NCI-H146 treated with DMSO at 0.1 percent for 48 hours (cell line): ENCODE results near the gene PROX1.
"Not testable (repeated sequence)": the region's sequence is repeated elsewhere in the genome, so short reads cannot be mapped to it uniquely, and the experiment has no call there.

ENCODE experiments used
- DNase-seq: peaks from one replicate; lab custom pipeline; 2025; ENCODE audit not compliant: unreplicated experiment; lab: John Stamatoyannopoulos, UW

The PROX1 gene

DNA sequence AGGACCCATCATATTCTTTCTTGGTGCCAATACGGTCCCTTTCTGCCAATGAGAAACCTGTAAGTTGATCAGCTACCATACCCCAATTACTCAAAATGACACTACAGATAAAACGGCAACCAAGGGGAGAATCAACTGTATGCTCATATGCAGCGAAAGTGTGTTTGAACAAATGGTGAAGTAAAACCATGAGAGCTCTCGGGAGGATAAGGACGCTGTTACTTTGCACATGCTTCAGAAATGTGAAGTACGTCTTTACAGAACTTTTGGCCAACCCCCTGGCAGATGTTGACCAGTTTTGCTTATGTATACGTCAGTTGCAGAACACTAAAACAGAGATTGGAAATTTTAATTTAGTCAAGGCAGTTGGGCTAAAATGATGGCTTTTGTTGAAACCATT, 79.6 kb downstream of the PROX1 start:
- DNase-seq: no peak

DNA sequence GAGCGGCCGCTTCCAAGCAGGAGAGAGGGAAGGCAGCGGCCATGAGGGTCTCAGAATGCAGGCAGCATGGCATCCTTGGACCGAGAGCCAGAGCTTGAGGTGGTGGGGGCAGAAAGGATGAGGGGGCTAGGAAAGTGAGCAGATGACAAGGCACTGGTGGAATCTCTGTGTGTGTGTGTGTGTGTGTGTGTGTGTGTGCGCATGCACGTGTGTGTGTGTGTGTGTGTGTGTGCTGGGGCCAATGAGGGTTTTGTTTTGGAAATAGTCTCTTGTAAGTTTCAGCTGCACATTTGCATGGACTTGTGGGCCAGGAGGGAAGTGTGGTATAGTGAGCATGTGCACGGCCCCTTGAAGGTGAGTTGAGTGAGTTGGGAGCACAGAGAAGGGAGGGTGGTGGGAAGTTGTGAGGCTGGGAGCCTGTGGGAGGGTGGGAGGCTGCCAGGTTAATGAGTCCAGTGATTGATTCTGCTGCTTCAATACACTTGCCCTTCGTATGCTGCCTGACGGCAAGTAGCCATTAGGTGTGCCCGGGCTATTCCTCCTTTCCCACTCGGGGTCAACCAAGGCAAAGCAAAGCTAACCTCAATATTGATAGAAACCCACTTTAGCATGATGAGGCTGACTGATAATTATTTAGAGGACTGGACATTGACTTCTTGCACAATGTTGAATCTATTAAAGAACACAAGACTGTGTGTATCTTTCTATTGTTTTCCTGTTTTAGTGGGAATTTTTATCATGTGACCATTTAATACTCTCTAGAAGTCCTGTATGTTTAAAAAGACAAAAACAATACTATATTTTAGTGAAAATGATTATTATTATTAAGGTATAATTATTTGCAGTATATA, 80.3 kb downstream of the PROX1 start:
- no peak for DNase-seq

DNA sequence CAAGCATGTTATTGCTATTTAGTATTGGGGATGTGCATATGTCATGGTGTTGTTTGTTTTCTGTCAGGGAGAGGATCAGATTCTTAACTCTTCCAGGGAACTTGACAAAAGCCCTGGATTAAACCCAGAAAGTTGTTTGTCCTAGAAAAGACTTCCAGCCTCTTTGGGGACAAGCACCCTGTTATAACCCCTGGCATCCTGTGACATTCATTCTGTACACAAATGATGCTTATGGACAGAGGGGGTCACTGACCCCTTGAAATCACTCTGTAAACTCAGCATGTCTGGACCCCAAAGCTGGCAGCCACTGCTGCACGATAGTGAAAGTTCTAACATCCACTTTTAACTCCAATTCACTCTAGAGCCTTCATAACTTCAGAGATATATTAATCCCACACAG, 81.2 kb downstream of the PROX1 start:
- DNase-seq: no peak

DNA sequence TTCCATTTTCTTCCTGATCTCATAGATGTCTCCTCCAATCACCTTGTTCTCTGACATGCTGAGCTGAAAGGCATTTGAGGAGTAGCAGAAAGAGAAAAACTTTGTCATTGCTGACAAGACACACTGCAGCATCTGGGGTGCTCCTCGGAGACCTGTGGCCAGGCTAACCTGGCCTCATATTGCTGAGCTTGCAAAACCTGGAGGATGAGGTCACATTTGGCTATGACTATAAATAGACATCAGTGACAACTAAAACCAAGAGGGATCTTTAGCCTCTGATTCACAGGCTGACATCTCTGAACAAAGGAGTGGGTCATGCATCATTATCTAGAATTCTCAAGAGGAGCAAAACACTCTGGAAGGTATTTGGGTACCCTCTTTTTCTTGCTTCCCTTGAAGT, 83.7 kb downstream of the PROX1 start:
- no peak for DNase-seq

DNA sequence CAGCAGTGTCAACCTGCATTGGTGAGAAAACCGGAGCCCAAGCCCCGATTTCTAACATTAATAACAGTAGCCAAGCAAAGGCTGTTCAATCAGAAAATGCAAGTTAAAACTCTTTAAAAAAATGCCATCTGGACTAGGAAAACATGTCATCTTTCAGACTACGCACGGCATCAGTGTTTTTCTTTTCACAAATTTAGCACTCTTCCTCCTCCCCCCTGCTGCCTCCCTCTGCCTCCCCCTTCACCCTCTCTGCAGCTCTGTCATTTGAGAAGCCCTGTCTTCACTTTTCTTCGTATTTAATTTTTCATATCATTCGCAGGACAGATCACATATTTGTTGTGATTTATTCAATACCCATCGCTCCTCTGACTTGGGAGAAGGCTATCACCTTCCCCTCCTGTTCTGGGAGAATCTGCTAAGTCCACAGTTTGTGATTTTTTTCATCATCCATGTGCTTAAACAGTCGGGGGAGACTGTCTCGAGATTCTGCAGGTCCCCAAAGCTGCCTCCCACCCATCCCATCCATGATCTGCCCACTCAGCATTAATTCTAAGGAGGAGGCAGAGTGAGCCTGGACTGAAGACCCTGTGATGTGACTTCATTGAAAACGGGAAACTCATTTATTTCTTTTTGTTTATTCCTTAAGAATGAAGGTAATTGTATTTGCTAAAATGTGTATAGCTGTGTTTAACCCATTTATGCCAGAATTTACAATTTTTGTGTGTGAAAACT, 84.8 kb downstream of the PROX1 start:
- no peak for DNase-seq

DNA sequence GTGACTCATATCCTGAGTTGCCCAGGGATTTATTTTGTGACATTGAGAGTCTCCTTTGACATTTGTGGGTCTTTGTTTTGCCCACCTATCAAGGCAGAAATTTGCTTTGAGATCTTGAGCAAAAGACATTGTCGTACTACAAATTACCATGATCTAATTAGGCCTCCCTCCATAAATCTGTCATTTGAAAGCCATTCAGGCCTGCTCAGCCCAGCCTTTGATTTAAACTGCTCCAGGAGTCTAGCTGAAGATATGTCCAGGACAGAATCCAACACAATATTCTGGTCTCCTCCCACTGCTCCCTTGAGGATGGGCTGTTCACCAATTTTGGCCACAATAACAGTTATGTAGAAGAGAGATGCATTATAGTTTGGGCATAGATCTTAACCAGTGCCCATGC, 86.7 kb downstream of the PROX1 start:
- DNase-seq: no peak

DNA sequence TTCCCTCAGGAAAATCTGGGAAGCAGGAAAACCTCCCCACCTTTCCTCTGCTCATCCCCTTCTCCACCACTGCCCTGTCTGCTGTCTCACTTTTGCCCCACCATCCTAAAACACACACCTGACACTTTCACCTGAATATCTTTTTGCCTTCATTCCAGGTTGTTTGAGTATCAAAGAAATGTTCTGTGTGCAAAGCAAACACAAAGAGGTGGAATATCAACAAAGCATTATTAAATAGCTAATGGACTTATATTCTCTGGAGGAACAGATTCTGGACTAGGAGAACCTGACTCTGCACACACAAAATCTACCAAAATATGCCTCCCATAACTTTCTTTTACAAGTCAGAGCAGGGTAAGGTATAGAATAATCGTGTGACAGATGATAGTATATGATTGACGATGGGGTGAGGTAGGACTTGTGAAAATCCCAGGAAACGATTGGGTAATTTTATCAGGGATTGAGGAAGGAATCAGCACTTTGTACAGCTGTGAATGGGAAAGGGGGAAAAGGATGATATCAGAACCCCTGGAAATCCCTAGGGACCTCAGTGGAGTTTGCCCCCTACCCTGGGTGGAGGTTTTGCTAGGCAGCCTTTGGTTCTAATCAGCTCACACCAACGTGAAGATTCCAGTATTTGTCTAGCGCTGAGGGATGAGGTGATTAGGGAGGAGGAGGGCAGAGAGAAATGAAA, 87.7 kb downstream of the PROX1 start:
- no peak for DNase-seq

DNA sequence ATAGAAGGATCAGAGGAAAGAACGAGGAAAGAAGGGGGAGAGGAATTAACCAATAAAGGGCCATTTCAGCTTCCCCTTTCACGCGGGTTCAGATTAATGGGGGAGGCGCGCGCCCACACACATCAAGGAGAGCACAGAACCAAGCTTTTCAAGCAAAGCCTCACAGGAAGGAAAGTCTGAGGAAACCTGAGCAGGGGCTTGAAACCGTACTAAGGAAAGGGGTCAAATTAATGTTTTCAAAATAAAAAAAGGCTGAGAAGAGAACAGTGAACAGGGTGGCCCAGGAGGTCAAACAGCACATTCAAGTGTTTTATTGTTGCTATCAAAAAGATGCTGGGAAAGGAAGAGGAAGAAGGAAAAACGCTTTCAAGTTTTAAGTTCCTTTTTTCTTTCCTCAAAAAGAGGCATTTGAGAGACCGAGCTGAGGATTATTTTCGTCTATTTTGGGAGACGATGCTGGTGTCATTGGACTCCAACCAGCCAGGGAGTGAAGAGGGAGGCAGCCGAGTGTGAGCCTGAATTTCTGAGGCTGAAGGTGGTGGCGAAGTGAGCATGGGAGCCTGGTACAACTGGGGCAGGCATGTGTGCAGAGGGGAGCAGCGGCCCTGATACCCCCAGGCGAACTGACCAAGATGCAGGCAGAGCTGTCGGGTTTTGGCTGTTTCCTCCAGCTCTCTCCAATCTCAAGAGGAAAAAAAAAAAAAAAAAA, 88.4 kb downstream of the PROX1 start:
- DNase-seq: no peak

DNA sequence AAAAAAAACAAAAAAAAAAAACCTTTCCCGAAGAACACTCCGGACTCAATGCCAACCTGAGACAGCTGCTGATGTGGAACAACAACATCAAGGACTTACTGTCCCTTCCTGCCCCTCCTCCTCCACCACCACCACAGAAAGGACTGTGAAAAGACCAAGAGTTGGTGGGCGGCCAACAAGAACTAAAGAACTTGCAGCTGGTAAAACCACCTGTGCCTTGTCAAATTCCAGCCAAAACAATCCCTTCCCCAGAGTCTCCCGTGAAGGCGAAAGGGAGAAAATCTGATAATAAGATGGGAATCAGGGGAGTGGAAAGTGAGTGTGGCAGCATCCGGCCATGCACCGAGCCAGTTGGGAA, 88.9 kb downstream of the PROX1 start:
- DNase-seq: no peak

DNA sequence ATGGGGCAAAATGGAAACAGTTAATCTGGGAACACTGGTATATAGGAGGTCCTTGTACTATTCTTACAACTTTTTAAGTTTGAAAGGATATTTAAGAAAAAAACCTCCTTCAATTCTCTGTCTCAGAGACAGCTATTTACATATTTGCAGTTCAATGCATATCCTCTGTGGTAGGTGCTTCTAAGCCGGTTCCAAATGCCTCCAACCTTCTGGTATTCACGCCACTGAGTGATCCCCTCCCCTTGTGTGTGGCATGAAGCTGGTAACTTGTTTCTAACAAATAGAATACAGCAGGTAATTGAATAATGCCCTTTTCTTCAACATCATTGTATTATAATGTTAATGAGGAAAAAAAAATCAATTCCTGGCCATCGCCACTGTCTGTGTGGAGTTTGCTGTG, 91.2 kb downstream of the PROX1 start:
- DNase-seq: no peak

DNA sequence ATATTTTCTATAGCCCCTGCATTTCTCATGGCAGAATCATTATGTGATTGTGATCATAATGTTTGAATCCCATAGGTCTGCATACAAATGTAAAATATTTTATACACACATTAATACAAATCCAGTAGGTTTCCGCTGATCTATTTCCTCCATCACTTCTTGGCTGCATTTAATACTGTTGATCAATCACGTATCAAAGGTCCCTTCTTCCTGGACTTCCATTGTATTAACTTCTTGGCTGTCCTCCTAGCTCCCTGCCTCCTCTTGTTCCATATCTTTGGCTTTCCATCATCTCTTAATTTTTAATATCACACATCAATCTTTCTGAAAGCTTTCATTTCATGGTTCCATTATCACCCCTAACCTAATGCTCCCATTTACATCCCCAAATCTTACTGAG, 97.6 kb downstream of the PROX1 start:
- no peak for DNase-seq

DNA sequence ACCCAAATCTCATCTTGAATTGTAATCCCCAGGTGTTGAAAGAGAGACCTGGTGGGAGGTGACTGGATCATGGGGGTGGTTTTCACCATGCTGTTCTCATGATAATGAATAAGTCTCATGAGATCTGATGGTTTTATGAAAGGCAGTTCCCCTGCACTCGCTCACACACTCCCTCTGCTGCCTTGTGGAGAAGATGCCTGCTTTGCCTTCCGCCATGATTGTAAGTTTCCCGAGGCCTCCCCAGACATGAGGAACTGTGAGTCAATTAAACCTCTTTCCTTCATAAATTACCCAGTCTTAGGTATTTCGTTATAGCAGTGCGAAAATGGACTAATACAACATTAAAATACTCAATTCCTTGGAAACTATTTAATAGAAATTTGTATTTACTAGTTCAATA, 99.2 kb downstream of the PROX1 start:
- DNase-seq: no peak

DNA sequence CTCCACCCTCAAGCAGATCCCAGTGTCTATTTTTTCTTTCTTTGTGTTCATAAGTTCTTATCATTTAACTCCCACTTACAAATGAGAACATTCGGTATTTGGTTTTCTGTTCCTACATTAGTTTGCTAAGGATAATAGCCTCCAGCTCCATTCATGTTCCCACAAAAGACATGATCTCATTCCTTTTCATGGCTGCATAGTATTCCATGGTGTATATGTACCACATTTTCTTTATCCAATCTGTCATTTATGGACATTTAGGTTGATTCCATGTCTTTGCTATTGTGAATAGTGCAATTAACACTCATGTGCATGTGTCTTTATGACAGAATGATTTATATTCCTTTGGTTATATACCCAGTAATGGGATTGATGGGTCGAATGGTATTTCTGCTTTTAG, 101.2 kb downstream of the PROX1 start:
- not testable (repeated sequence) for DNase-seq
